GM12878 (cell line): ENCODE results near the gene TBC1D19. TPM values are rescaled to one million over a fixed set of nuclear protein-coding genes. Genes with fewer than 3 reads are reported as not detected.

ENCODE experiments used
- ATAC-seq: fragments of 200-7000 bp; cut with Tn5 transposase; 3 replicates; pipeline ENCODE4 v1.9.1; 2020; ENCODE audit warnings: mild to moderate bottlenecking, moderate library complexity
- BruUV-seq: library from RNA; stranded (reverse); fragments of 400-500 nt; replicated peaks from 2 replicates; lab custom pipeline; 2021; lab: Mats Ljungman, UMichigan
- CTCF ChIA-PET: fragments of 300-600 bp; sonication (Branson Sonifier 250); formaldehyde crosslinking; extraction: SDS; loops from one replicate; lab custom pipeline; 2021; ENCODE audit warnings: inconsistent platforms; lab: Yijun Ruan, JAX
- POLR2A ChIA-PET: fragments of 350-600 bp; formaldehyde crosslinking; extraction: SDS; loops from one replicate; lab custom pipeline; 2021; ENCODE audit warnings: inconsistent platforms; lab: Charles Lee
- RAD21 ChIA-PET: fragments of 300-600 bp; sonication (Branson Sonifier 250); formaldehyde crosslinking; loops from one replicate; lab custom pipeline; 2023; ENCODE audit warnings: antibody characterized with exemption; ENCODE audit not compliant: unreplicated experiment; lab: Charles Lee
- SMC1A ChIA-PET: fragments of 300-600 bp; sonication (Branson Sonifier 250); formaldehyde crosslinking; loops from one replicate; lab custom pipeline; 2023; ENCODE audit not compliant: unreplicated experiment, uncharacterized antibody; lab: Charles Lee
- DNase-seq: peaks from one replicate; pipeline ENCODE4 v3.0.0-alpha.2; 2011; ENCODE audit warnings: low read depth, low spot score
- FAIRE-seq: peaks from 3 replicates; lab custom pipeline; 2011; peaks lifted over from hg19 to GRCh38; lab: Jason Lieb, UNC
- H2AFZ ChIP-seq: 2 replicates; pipeline ENCODE4 v1.6.0; 2011; ENCODE audit warnings: low read depth, low read length, control low read depth; ENCODE audit not compliant: control insufficient read depth
- H3K27ac ChIP-seq: 2 replicates; pipeline ENCODE4 v1.5.1; 2011; ENCODE audit warnings: control low read depth; ENCODE audit not compliant: control insufficient read depth, insufficient read depth
- H3K27me3 ChIP-seq, 2 experiments: replicated peaks in 1 of 2; 2 replicates each; pipeline versions ENCODE4 v1.6.0 to v1.6.1; 2011; ENCODE audit warnings: low read length in 1 of 2; ENCODE audit not compliant: control insufficient read depth in 2 of 2, insufficient read depth in 2 of 2
- H3K36me3 ChIP-seq, 2 experiments: 2 replicates each; pipeline ENCODE4 v1.5.1; 2011; ENCODE audit warnings: low read length in 1 of 2; ENCODE audit not compliant: control insufficient read depth in 2 of 2, insufficient read depth in 2 of 2
- H3K4me1 ChIP-seq: 2 replicates; pipeline ENCODE4 v1.6.1; 2011; ENCODE audit warnings: mild to moderate bottlenecking, low read length, moderate library complexity, mixed read lengths; ENCODE audit not compliant: control insufficient read depth, insufficient read depth
- H3K4me2 ChIP-seq: 2 replicates; pipeline ENCODE4 v1.6.0; 2011; ENCODE audit warnings: control low read depth; ENCODE audit not compliant: control insufficient read depth, insufficient read depth
- H3K4me3 ChIP-seq: fragments of 200-600 bp; sonication (generic); 2 replicates; pipeline ENCODE4 v1.5.1; 2016
- H3K79me2 ChIP-seq: 2 replicates; pipeline ENCODE4 v1.6.0; 2011; ENCODE audit warnings: low read length; ENCODE audit not compliant: control insufficient read depth, insufficient read depth
- H3K9ac ChIP-seq: 2 replicates; pipeline ENCODE4 v1.8.0; 2011; ENCODE audit warnings: low read length, control low read depth, mixed read lengths; ENCODE audit not compliant: control insufficient read depth, insufficient read depth
- H3K9me3 ChIP-seq: replicated peaks from 3 replicates; pipeline ENCODE4 v1.5.1; 2011; ENCODE audit warnings: mild to moderate bottlenecking, low read length; ENCODE audit not compliant: control insufficient read depth, insufficient read depth
- H4K20me1 ChIP-seq: 2 replicates; pipeline ENCODE4 v1.6.0; 2011; ENCODE audit not compliant: control insufficient read depth, insufficient read depth
- BCL3 ChIP-seq: IDR thresholded peaks from 2 replicates; pipeline ENCODE4 v1.6.1; 2011; ENCODE audit warnings: borderline replicate concordance, low read depth, mild to moderate bottlenecking, moderate library complexity, low read length; ENCODE audit not compliant: insufficient read depth, poor library complexity, severe bottlenecking
- ELK1 ChIP-seq: IDR thresholded peaks from 2 replicates; pipeline ENCODE4 v1.6.1; 2012; ENCODE audit warnings: low read depth, low read length, improper control_type of control experiment
- MAX ChIP-seq: IDR thresholded peaks from 2 replicates; pipeline ENCODE4 v1.6.1; 2012; ENCODE audit warnings: low read depth, low read length, improper control_type of control experiment
- MTA2 ChIP-seq: fragments of 450-650 bp; IDR thresholded peaks from 2 replicates; pipeline ENCODE4 v1.6.1; 2016; ENCODE audit warnings: low read depth, mild to moderate bottlenecking, moderate library complexity
- NFIC ChIP-seq: IDR thresholded peaks from 2 replicates; pipeline ENCODE4 v1.6.1; 2012; ENCODE audit warnings: low read depth, mild to moderate bottlenecking, inconsistent platforms, low read length, moderate library complexity
- NR2C2 ChIP-seq: IDR thresholded peaks from 2 replicates; pipeline ENCODE4 v1.6.1; 2011; ENCODE audit warnings: borderline replicate concordance, low read depth; ENCODE audit not compliant: control insufficient read depth, insufficient read length
- RAD21 ChIP-seq: IDR thresholded peaks from 2 replicates; pipeline ENCODE4 v1.6.1; 2011; ENCODE audit warnings: mild to moderate bottlenecking, low read depth, low read length, moderate library complexity; ENCODE audit not compliant: insufficient read depth
- ZNF207 ChIP-seq: fragments of 450-650 bp; IDR thresholded peaks from 2 replicates; pipeline ENCODE4 v1.6.1; 2014; ENCODE audit warnings: antibody characterized with exemption, mild to moderate bottlenecking, borderline replicate concordance
- ZNF24 ChIP-seq: fragments of 450-650 bp; IDR thresholded peaks from 2 replicates; pipeline ENCODE4 v1.6.1; 2017; ENCODE audit warnings: antibody characterized with exemption, mild to moderate bottlenecking
- WGBS: methylation state at CpG from one replicate; pipeline ENCODE4 v1.1.6; 2016; ENCODE audit warnings: low lambda C conversion rate; ENCODE audit not compliant: insufficient replicate concordance, insufficient coverage; ENCODE audit errors: missing lambda C conversion rate; 5-methylcytosine and 5-hydroxymethylcytosine counted together
- in situ Hi-C: fragments of 300-500 bp; cut with MboI; formaldehyde crosslinking; loops from 9 replicates; pipeline ENCODE4 v1.14.3; 2018; ENCODE audit warnings: mixed read lengths
- intact Hi-C: fragments of 100-400 bp; cut with micrococcal nuclease; formaldehyde crosslinking; loops from one replicate; pipeline ENCODE4 v1.14.2; 2022; ENCODE audit not compliant: unreplicated experiment
- polyA plus RNA-seq, 11 experiments: library from polyadenylated mRNA; depleted of rRNA in 4 of 11; unstranded in 6 of 11; stranded (reverse) in 5 of 11; fragments of >200 nt; fragmentation: Nextera tagmentation in 4 of 11; fragmentation: Illumina TruSeq in 1 of 11; extraction: Ambion mirVana in 4 of 11; extraction: Trizol in 1 of 11; gene quantifications; 1 replicate in 1 of 11; 2 replicates in 10 of 11; pipeline versions ENCODE4 v1.2.1 to v1.2.3, GENCODE V29; 2011 to 2016; ENCODE audit warnings: inconsistent platforms in 2 of 11, missing spikeins in 2 of 11, low read depth in 1 of 11
- total RNA-seq, 4 experiments: library from RNA; depleted of rRNA in 3 of 4; stranded (reverse); fragments of >200 nt in 3 of 4; fragmentation: Illumina TruSeq in 1 of 4; extraction: Trizol in 1 of 4; gene quantifications; 2 replicates each; pipeline versions ENCODE4 v1.2.1 to v1.2.3, GENCODE V29; 2013 to 2021

TBC1D19 gene
- total and polyA plus RNA-seq, 10 of the 15 experiments (the other 5 are each of a cell fraction or from before 2014, with no cell fraction given), result 0.29 to 3.9 (median 2.1) TPM

GRCh38 chr4:26721685-26722084, 137.8 kb downstream of the TBC1D19 start:
- DNase-seq, result no peak
- Histone ChIP-seq H3K36me3 (no peaks in the 10 kb centered on the region), H3K9ac (no peak overlapping the region), H2AFZ (no peak overlapping the region), H3K4me2 (no peak overlapping the region), H4K20me1 (no peaks in the 10 kb centered on the region)
- ATAC-seq, result no peak
- in situ Hi-C loops, result no loop called here
- ChIA-PET CTCF (interaction anchor here (0.8 to 3.3 kb wide), 13 partner anchors 10 to 692 kb away, joined by 3 to 14 read pairs (median 3); no protein-coding TSS in a partner anchor), RAD21 (interaction anchor here (0.7 to 2.2 kb wide), 7 partner anchors 15 to 391 kb away, joined by 3 to 5 read pairs (median 3); no protein-coding TSS in a partner anchor), POLR2A (interaction anchor here (1.2 kb wide), 1 partner anchor 136 kb away, joined by 3 read pairs; no protein-coding TSS in a partner anchor)
- TF ChIP-seq ELK1, result no peak
- TF ChIP-seq, all 136 proteins: peak for 0
- Histone ChIP-seq H3K27me3 (no peaks in the 10 kb centered on the region), H3K4me1 (no peaks in the 10 kb centered on the region), H3K79me2 (no peaks in the 10 kb centered on the region), H3K4me3 (no peak overlapping the region), H3K9me3 (no peaks in the 10 kb centered on the region), H3K27ac (no peak overlapping the region)
- WGBS, result 32% methylated on average over 1 of the region's 1 CpG
- intact Hi-C loops, result loop anchor here (2.0 kb wide), 1 partner anchor 263 kb away; no protein-coding TSS in a partner anchor
- no peak for FAIRE-seq
- SMC1A ChIA-PET, result interaction anchor here (0.7 to 5.0 kb wide), 7 partner anchors 36 to 672 kb away, joined by 3 to 33 read pairs (median 4); no protein-coding TSS in a partner anchor
- BruUV-seq, result no TSS peak

GRCh38 chr4:26723216-26723615, 139.3 kb downstream of the TBC1D19 start:
- BruUV-seq, result no TSS peak
- peak; percentile 42 for DNase-seq
- in situ Hi-C loops, result no loop called here
- TF ChIP-seq MTA2 (peak; percentile 51; the same call in 1 of the 2 replicates), ZNF207 (no peak), NFIC (peak; percentile 69), MAX (no peak), NR2C2 (no peak), ZNF24 (no peak), RAD21 (no peak), BCL3 (no peak)

More at GRCh38 chr4:26723216-26723615, 139.3 kb downstream of the TBC1D19 start:
- intact Hi-C loops, result no loop called here
- ChIA-PET SMC1A (interaction anchor here (0.7 to 5.0 kb wide), 11 partner anchors 11 to 285 kb away, joined by 3 to 33 read pairs (median 3); no protein-coding TSS in a partner anchor), RAD21 (interaction anchor here (0.8 to 2.2 kb wide), 5 partner anchors 13 to 285 kb away, joined by 3 to 7 read pairs (median 3); no protein-coding TSS in a partner anchor), CTCF (interaction anchor here (0.7 to 3.3 kb wide), 6 partner anchors 25 to 1284 kb away, joined by 3 to 14 read pairs (median 3); no protein-coding TSS in a partner anchor), POLR2A (interaction anchor here (0.9 to 1.5 kb wide), 2 partner anchors 94 to 270 kb away, joined by 3 read pairs; no protein-coding TSS in a partner anchor)
- FAIRE-seq, result peak; percentile 59
- no peaks in the 10 kb centered on the region for H3K36me3 ChIP-seq
- H3K4me2 ChIP-seq, result no peak overlapping the region
- no peaks in the 10 kb centered on the region for H3K9me3 ChIP-seq
- H4K20me1 ChIP-seq, result no peaks in the 10 kb centered on the region
- WGBS, result 64% methylated on average over 1 of the region's 1 CpG
- ATAC-seq, result peak; percentile 98
- H3K4me3 ChIP-seq, result no peak overlapping the region
- H3K4me1 ChIP-seq, result no peaks in the 10 kb centered on the region
- H3K27ac ChIP-seq, result no peak overlapping the region
- no peak overlapping the region for H2AFZ ChIP-seq
- H3K9ac ChIP-seq, result no peak overlapping the region
- H3K79me2 ChIP-seq, result no peaks in the 10 kb centered on the region
- H3K27me3 ChIP-seq, result no peaks in the 10 kb centered on the region
